Heart left ventricle (tissue), 13 donors: Measurements from ENCODE around the gene AOC1.

Experiments used
- CTCF ChIP-seq, 12 donors: fragments of 200-600 bp; sonication (generic) in 4 of 12; IDR thresholded peaks; one replicate each; pipeline versions ENCODE4 v1.5.0 to v1.8.0; 2018 to 2022; ENCODE audit warnings: antibody characterized with exemption in 12 of 12, mild to moderate bottlenecking in 5 of 12
- POLR2A ChIP-seq, 2 donors: fragments of 450-650 bp; IDR thresholded peaks; one replicate each; pipeline ENCODE4 v1.6.1; 2017; ENCODE audit warnings: antibody characterized with exemption in 2 of 2, mild to moderate bottlenecking in 2 of 2, moderate library complexity in 2 of 2
- donor health status: ischemic (EF 13 %, LVEDD 7.1; RV severe dilation, severe dysfunction).
- donor health status: DM: no; HTN: yes; CAD: no.
- donor health status: DM: no; HTN: no; CAD: no.
- donor health status: ischemic (EF 25% LVEDD 6.9; RV normal size, moderate dysfunction).
- donor health status: ischemic (EF 25% LVEDD 5.7; RV mildly dilated, moderate dysfunction).
- donor health status: ischemic (EF 35%, LVEDD 5.7; RV mildly dilated, moderate dysfunction).
- donor health status: nonischemic (EF 11% LVEDD 7.7; RV severe dilation, severe dysfunction).
- donor health status: DM: yes; HTN: yes; CAD: no.
- donor health status: PGD.
- donor health status: ischemic (EF 29% LVEDD 5.4; RV normal size, mild dysfunction).
- donor health status: nonischemic (EF 23%, LVEDD 6.1; RV moderate dilation, normal function).

- TF ChIP-seq POLR2A (IDR thresholded peaks at IDR 0.05): no peak
- TF ChIP-seq CTCF (IDR thresholded peaks at IDR 0.05): no peak
Observed at GRCh38 chr7:150806863-150807262, 45.5 kb upstream of the AOC1 start.
